HAP-1 (cell line): ENCODE results near the gene PCNX2.

ENCODE experiments used
- DNase-seq, 2 experiments: peaks; one replicate each; pipeline ENCODE4 v3.0.0-alpha.2; 2016 to 2020; ENCODE audit warnings: low spot score in 2 of 2
- H3K27me3 ChIP-seq: fragments of 250-450 bp; sonication (Bioruptor Pico); 2 replicates; pipeline ENCODE4 v1.5.1; 2020; ENCODE audit warnings: low read depth, mild to moderate bottlenecking, moderate library complexity
- H3K36me3 ChIP-seq: fragments of 250-450 bp; sonication (Bioruptor Pico); replicated peaks from 2 replicates; pipeline ENCODE4 v1.5.1; 2020; ENCODE audit warnings: mild to moderate bottlenecking
- H3K4me1 ChIP-seq: fragments of 250-450 bp; sonication (Bioruptor Pico); 2 replicates; pipeline ENCODE4 v1.5.1; 2020; ENCODE audit warnings: mild to moderate bottlenecking
- H3K4me3 ChIP-seq: fragments of 250-450 bp; sonication (Bioruptor Pico); 2 replicates; pipeline ENCODE4 v1.5.1; 2020; ENCODE audit warnings: mild to moderate bottlenecking, moderate library complexity
- H3K9me3 ChIP-seq: fragments of 250-450 bp; sonication (Bioruptor Pico); 2 replicates; pipeline ENCODE4 v1.5.1; 2020; ENCODE audit warnings: mild to moderate bottlenecking, moderate library complexity
- in situ Hi-C: fragments of 300-500 bp; cut with MboI; formaldehyde crosslinking; loops from 3 replicates; pipeline ENCODE4 v1.14.3; 2020; ENCODE audit warnings: low sequenced_read_pairs, inconsistent platforms, mixed read lengths

The PCNX2 gene

DNA sequence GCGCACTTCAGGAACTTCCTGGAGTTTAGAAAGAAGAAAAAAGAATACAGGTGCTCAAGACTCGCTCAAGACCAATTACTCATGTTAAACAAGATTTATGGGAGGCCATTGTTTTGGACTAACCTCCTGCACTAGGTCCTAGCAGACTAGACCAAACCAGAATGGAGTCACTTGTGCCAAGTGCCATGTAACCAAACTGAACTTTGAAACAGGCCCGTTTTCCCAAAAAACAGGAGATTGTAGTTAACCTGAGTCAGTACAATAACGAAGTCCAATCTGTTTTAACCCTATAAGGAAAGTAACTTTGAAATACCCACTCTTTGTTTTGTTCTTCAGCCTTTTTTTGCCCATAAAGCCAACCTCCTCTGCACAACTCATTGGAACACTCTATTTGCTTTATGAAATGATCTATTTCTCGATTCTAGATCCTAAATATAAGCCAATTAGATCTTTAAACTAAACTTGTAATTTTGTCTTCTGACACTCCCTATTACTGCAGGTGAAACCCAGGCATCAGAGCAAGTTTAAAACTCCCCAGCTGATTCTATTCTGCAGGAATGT is 345.8 kb downstream of the PCNX2 start:
- Histone ChIP-seq H3K9me3 (no peaks in the 10 kb centered on the region), H3K27me3 (no peaks in the 10 kb centered on the region), H3K4me3 (peak overlapping the region; percentile 92), H3K36me3 (no peaks in the 10 kb centered on the region), H3K4me1 (peaks cover 21% of the 10 kb centered on the region)
- DNase-seq = no peak
- in situ Hi-C loops = no loop called here

DNA sequence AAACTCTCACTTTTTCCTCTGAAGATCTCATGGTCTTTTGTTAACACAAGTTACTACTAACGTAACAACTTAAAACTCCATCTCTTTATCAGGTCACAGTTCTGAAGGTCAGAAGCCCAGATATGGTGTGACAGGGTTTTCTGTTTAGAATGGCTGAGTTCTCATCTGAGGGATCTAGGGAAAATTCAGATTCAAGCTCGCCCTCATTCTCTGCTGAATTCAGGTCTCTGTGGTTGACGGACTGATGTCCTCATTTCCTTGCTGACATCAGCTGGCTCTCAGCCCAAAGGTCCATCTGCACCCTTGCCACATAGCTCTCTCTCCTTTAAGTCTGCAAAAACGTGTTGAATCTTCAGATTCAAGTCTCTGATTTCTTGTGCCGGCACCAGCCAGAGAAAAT is 351.2 kb downstream of the PCNX2 start:
- Histone ChIP-seq H3K36me3 (no peaks in the 10 kb centered on the region), H3K4me3 (no peak overlapping the region), H3K9me3 (no peaks in the 10 kb centered on the region), H3K4me1 (no peaks in the 10 kb centered on the region; the same call in 1 of the 2 replicates), H3K27me3 (no peaks in the 10 kb centered on the region)
- DNase-seq = no peak
- in situ Hi-C loops = no loop called here

DNA sequence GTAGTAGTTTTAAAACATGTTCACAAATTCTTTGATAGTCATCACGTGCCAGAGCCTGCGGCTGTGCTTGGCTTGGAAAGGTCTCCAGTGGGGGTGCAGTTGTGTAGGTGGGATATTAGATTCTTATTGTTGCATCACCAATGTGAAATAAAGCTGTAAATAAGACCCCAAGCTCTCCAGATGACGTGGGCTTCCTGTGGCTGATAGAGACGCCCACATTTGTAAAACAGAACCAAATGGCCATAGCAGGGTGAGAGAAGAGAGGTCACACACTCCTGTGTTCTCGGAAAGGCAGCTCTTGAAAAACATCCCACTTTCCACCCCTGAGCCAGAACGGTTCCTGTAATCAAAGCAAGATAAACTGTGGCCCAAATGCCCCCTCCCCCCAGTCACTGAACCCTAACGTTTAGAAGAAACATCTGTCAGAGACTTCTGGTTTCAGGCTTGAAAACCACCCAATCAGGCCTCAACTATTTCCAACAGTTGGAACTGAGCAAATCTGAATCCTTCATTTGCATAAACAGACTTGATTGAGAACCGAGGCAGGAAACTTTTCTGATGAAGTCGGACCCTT is 351.8 kb downstream of the PCNX2 start:
- H3K27me3 ChIP-seq = no peaks in the 10 kb centered on the region
- no peaks in the 10 kb centered on the region for H3K4me1 ChIP-seq
- DNase-seq = no peak
- no peak overlapping the region for H3K4me3 ChIP-seq
- no peaks in the 10 kb centered on the region for H3K9me3 ChIP-seq
- H3K36me3 ChIP-seq = no peaks in the 10 kb centered on the region
- in situ Hi-C loops = no loop called here

DNA sequence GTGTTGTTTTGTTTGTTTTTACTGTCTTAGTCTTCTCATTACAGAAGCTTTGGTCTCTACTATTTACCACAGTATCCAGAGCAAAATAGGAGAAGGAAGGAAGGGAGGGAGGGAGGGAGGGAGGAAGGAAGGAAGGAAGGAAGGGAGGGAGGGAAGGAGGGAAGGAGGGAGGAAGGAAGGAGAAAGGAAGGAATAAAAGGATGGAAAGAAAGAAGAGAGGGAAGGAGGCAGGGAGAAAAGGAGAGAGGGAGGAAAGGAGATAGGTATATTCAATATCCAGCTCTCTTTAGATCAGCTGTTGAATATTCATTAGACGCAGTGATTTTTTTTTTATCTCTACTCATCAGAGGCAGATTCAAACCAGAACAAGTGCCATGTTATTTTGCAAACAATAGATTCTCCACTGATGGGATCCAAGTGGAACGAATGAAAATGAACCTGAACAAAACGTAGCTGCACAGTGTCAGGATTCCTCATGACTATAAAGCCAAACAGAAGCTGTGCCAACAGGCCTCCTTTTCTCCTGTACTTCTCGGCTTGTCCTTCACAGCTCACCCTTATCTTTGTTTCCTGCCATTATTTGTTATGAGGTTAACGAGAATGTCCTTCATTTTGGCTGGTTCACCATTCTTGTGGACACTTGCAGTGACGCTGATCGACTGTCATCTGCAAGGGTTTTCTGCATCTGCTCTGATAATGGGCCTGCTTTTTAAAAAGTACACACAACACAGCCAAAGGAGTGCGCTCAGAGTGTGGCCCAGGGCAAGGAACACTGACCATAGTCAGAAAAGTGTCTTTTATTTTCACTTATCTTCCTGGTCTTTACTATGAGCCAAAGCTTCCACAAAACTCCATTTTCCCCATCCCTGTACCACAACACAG is 352.9 kb downstream of the PCNX2 start:
- Histone ChIP-seq H3K4me1 (no peaks in the 10 kb centered on the region), H3K36me3 (no peaks in the 10 kb centered on the region), H3K4me3 (no peak overlapping the region), H3K27me3 (no peaks in the 10 kb centered on the region), H3K9me3 (no peaks in the 10 kb centered on the region)
- in situ Hi-C loops = no loop called here
- no peak for DNase-seq

DNA sequence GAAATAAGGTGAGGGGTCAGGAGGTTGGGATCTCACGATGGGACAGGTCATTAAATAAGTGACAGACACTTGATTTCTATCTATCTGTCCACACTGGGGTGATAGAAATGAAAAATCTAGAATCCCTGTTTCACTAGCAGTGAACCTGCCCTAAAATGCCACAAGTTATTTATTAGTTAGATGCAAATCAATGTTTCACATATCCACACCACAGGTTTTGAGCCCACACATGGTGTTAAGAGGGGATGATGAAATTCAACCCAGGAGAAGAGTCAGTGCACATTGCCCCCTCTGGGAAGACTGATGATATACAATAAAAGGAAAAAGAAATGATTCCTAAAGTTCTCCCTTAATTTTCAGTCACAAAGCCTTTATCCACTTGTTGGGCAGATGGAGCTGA is 355.3 kb downstream of the PCNX2 start:
- no peaks in the 10 kb centered on the region for H3K4me1 ChIP-seq
- in situ Hi-C loops = no loop called here
- H3K4me3 ChIP-seq = no peak overlapping the region
- H3K9me3 ChIP-seq = no peaks in the 10 kb centered on the region
- H3K36me3 ChIP-seq = no peaks in the 10 kb centered on the region
- DNase-seq = no peak
- no peaks in the 10 kb centered on the region for H3K27me3 ChIP-seq

DNA sequence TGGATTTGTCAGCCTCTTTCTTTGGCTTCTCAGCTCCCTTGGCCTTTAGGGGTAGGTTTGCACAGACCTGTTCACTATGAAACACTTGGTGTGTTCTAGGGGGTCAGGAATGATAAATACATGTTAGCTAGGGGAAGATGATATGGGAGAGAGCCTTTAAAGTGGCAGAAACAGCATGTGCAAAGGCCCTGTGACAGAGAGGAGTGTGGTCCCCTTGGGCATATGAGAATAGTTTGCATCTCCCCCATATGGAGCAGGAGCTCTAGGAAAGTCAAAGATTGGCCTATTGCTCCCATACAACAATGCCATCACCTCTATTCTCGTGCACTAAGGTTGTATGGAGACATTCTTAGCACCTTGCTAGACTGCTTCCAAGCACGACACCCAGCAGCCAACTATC is 355.8 kb downstream of the PCNX2 start:
- no peaks in the 10 kb centered on the region for H3K27me3 ChIP-seq
- no peaks in the 10 kb centered on the region for H3K9me3 ChIP-seq
- DNase-seq = no peak
- H3K4me1 ChIP-seq = no peaks in the 10 kb centered on the region
- H3K36me3 ChIP-seq = no peaks in the 10 kb centered on the region
- in situ Hi-C loops = no loop called here
- no peak overlapping the region for H3K4me3 ChIP-seq

DNA sequence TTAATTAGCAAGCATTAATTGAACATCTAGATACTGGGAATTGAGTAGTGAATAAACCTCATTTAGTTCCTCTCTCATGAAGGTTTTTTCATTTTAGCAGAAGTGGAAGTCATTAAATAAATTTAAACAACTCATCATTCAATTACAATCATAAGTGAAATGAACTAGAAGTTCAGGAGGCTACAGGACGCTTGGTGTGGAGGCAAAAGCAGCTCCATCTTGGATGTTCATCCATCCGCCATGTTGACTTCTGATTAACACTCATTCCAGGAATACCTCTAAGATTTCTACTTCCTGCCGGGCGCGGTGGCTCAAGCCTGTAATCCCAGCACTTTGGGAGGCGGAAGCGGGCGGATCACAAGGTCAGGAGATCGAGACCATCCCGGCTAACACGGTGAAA is 356.6 kb downstream of the PCNX2 start:
- no peak overlapping the region for H3K4me3 ChIP-seq
- H3K4me1 ChIP-seq = no peaks in the 10 kb centered on the region
- in situ Hi-C loops = no loop called here
- no peak for DNase-seq
- H3K36me3 ChIP-seq = no peaks in the 10 kb centered on the region
- no peaks in the 10 kb centered on the region for H3K9me3 ChIP-seq
- H3K27me3 ChIP-seq = no peaks in the 10 kb centered on the region

DNA sequence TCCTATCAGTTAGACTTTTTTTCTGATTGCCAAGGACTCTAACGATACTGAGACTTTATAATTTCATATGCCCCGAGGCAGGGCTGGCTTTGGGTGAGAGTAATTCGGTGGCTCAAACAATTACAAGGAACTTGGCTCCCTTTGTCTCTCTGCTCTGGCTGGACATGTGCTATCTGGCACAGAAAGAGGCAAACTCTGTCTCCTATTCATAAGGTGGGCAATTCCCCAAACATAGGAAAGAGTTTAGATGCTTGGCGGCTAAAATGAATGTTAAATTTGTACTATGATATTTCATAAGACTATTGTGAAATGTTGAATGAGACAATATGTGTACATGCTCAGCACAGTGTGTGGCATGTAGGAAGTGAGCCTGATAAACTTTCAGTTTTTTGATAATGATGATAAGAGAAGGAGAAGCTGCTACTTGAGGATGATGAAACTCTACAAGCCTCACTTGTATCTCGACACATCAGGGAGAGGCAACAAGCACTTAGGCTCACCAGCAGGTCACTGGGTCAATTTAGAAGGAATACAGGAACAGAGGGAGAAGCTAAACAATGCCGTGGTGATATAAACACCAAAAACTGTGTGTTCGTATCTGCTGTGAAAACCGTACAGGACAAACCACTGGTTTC is 357.7 kb downstream of the PCNX2 start:
- in situ Hi-C loops = no loop called here
- H3K9me3 ChIP-seq = no peaks in the 10 kb centered on the region
- H3K4me1 ChIP-seq = no peaks in the 10 kb centered on the region
- no peak for DNase-seq
- no peak overlapping the region for H3K4me3 ChIP-seq
- H3K27me3 ChIP-seq = no peaks in the 10 kb centered on the region
- no peaks in the 10 kb centered on the region for H3K36me3 ChIP-seq

DNA sequence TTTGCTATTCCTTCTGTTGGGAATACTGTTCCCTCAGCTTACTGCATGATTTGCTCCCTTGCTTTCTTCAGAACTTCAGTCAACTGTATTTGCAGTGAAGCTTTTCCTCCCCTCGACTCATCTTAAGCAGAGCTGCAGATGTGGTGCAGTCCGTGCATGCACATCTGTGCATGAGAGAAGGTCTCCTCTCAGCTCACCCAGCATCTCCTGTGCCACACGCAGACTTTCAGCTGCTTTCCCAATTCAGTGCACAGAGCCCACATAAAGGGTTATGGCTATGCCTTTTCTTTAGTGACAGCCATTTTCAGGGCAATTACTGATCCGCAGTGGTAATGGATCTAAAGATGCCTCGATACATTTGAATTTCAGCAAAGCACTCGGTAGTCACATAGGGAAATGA is 358.6 kb downstream of the PCNX2 start:
- in situ Hi-C loops = no loop called here
- no peaks in the 10 kb centered on the region for H3K36me3 ChIP-seq
- no peak overlapping the region for H3K4me3 ChIP-seq
- no peaks in the 10 kb centered on the region for H3K4me1 ChIP-seq
- no peak for DNase-seq
- no peaks in the 10 kb centered on the region for H3K27me3 ChIP-seq
- no peaks in the 10 kb centered on the region for H3K9me3 ChIP-seq
